K562 (cell line): ENCODE measurements around the gene C1orf174. TPM values are rescaled to one million over a fixed set of nuclear protein-coding genes. Genes with fewer than 3 reads are reported as not detected.
A peak's percentile ranks its signal among the peaks of the same experiment; 100 is the strongest.

Source experiments
- ATAC-seq: fragments of 200-7000 bp; cut with Tn5 transposase; 3 replicates; pipeline ENCODE4 v1.9.1; 2020; ENCODE audit warnings: moderate library complexity
- BruUV-seq: library from RNA; stranded (reverse); fragments of 400-500 nt; replicated peaks from 2 replicates; lab custom pipeline; 2021; lab: Mats Ljungman, UMichigan
- CTCF ChIA-PET: fragments of 300-600 bp; formaldehyde crosslinking; extraction: SDS; loops from one replicate; lab custom pipeline; 2021; ENCODE audit warnings: low intra/inter-chr PET ratio; lab: Yijun Ruan, JAX
- POLR2A ChIA-PET: fragments of 300-600, 350-650 bp; sonication (Branson Sonifier 250); formaldehyde crosslinking; extraction: SDS; loops from one replicate; lab custom pipeline; 2021; ENCODE audit warnings: antibody characterized with exemption, inconsistent platforms; lab: Yijun Ruan, JAX
- DNase-seq, 4 experiments: peaks; one replicate each; pipeline versions ENCODE4 v3.0.0 to v3.0.0-alpha.2; 2011 to 2018; ENCODE audit warnings: low spot score in 3 of 4, mixed read lengths in 3 of 4; ENCODE audit errors: extremely low read depth in 1 of 4
- FAIRE-seq: peaks from 2 replicates; lab custom pipeline; 2011; peaks lifted over from hg19 to GRCh38; lab: Jason Lieb, UNC
- H2AFZ ChIP-seq: 2 replicates; pipeline ENCODE4 v1.6.0; 2011; ENCODE audit warnings: low read depth, low read length, control low read depth, inconsistent platforms
- H3K27ac ChIP-seq: fragments of 200-600 bp; 3 replicates; pipeline ENCODE4 v1.8.0; 2011; ENCODE audit warnings: low read depth, mild to moderate bottlenecking, control low read depth, inconsistent platforms, low read length, moderate library complexity, mixed read lengths; ENCODE audit errors: extremely low read depth
- H3K27me3 ChIP-seq, 2 experiments: fragments of 300-600 bp in 1 of 2; 2 replicates in 1 of 2; 3 replicates in 1 of 2; pipeline versions ENCODE4 v1.6.0 to v1.8.0; 2011; ENCODE audit warnings: inconsistent platforms in 2 of 2, low read length in 2 of 2, mild to moderate bottlenecking in 1 of 2, mixed read lengths in 1 of 2, moderate library complexity in 1 of 2; ENCODE audit not compliant: control insufficient read depth in 2 of 2, insufficient read depth in 2 of 2
- H3K36me3 ChIP-seq: fragments of 300-600 bp; 3 replicates; pipeline ENCODE4 v1.8.0; 2011; ENCODE audit warnings: mild to moderate bottlenecking, low read length, inconsistent platforms; ENCODE audit not compliant: control insufficient read depth, insufficient read depth
- H3K4me1 ChIP-seq, 2 experiments: fragments of 200-600 bp in 1 of 2; replicated peaks in 1 of 2; 2 replicates in 1 of 2; 3 replicates in 1 of 2; pipeline versions ENCODE4 v1.5.1 to v1.8.0; 2011; ENCODE audit warnings: inconsistent platforms in 2 of 2, low read length in 2 of 2, mild to moderate bottlenecking in 1 of 2, mixed read lengths in 1 of 2, moderate library complexity in 1 of 2; ENCODE audit not compliant: control insufficient read depth in 2 of 2, insufficient read depth in 2 of 2
- H3K4me2 ChIP-seq: 2 replicates; pipeline ENCODE4 v1.6.1; 2011; ENCODE audit warnings: low read length, control low read depth, inconsistent platforms, mixed read lengths; ENCODE audit not compliant: insufficient read depth
- H3K4me3 ChIP-seq: fragments of 200-600 bp; sonication (generic), shearing (Covaris generic); 2 replicates; pipeline ENCODE4 v1.5.1; 2016; ENCODE audit warnings: control low read depth, inconsistent platforms
- H3K79me2 ChIP-seq: fragments of 200-600 bp; 3 replicates; pipeline ENCODE4 v1.8.0; 2011; ENCODE audit warnings: low read length, inconsistent platforms; ENCODE audit not compliant: control insufficient read depth, insufficient read depth
- H3K9ac ChIP-seq, 2 experiments: 2 replicates each; pipeline versions ENCODE4 v1.6.0 to v1.6.1; 2011; ENCODE audit warnings: low read depth in 2 of 2, low read length in 2 of 2, control low read depth in 1 of 2, inconsistent platforms in 1 of 2, mild to moderate bottlenecking in 1 of 2, mixed read lengths in 1 of 2; ENCODE audit not compliant: insufficient read depth in 1 of 2
- H3K9me1 ChIP-seq: one replicate; pipeline ENCODE4 v1.6.0; 2011; ENCODE audit warnings: inconsistent platforms, mild to moderate bottlenecking, low read length, moderate library complexity; ENCODE audit not compliant: control insufficient read depth, insufficient read depth
- H3K9me3 ChIP-seq: replicated peaks from 2 replicates; pipeline ENCODE4 v1.5.1; 2011; ENCODE audit warnings: low read depth, low read length, inconsistent platforms; ENCODE audit not compliant: control insufficient read depth, insufficient read depth
- H4K20me1 ChIP-seq: replicated peaks from 2 replicates; pipeline ENCODE4 v1.6.1; 2011; ENCODE audit warnings: low read length, inconsistent platforms, mixed read lengths; ENCODE audit not compliant: control insufficient read depth, insufficient read depth
- BACH1 ChIP-seq: fragments of 200-800 bp; sonication (Bioruptor generic); IDR thresholded peaks from 2 replicates; pipeline ENCODE4 v1.6.1; 2016; ENCODE audit warnings: missing genetic modification characterization, missing compliant biosample characterization
- BCOR ChIP-seq: fragments of 450-650 bp; IDR thresholded peaks from 2 replicates; pipeline ENCODE4 v1.6.1; 2016
- EP300 ChIP-seq: IDR thresholded peaks from 2 replicates; pipeline ENCODE4 v1.6.1; 2012; ENCODE audit warnings: low read length, improper control_type of control experiment
- FOS ChIP-seq: IDR thresholded peaks from 3 replicates; pipeline ENCODE4 v1.6.1; 2011; ENCODE audit not compliant: insufficient read length; ENCODE audit errors: extremely low read depth
- KLF6 ChIP-seq: fragments of 250-450 bp; sonication (Bioruptor Pico); IDR thresholded peaks from 2 replicates; pipeline ENCODE4 v1.4.0; 2020; ENCODE audit warnings: mild to moderate bottlenecking, moderate library complexity, borderline replicate concordance
- PCBP2 ChIP-seq: fragments of 200-400 bp; formaldehyde crosslinking; IDR thresholded peaks from 2 replicates; pipeline ENCODE4 v1.6.1; 2018; ENCODE audit warnings: low read length, low read depth, mild to moderate bottlenecking, moderate library complexity; ENCODE audit not compliant: poor library complexity, severe bottlenecking
- RFX7 ChIP-seq: fragments of 250-450 bp; sonication (Bioruptor Pico); IDR thresholded peaks from 2 replicates; pipeline ENCODE4 v1.5.1; 2021; ENCODE audit warnings: mild to moderate bottlenecking
- TARDBP ChIP-seq: fragments of 450-650 bp; IDR thresholded peaks from 2 replicates; pipeline ENCODE4 v1.6.1; 2016
- ZC3H4 ChIP-seq: sonication (generic); formaldehyde crosslinking; IDR thresholded peaks from 2 replicates; pipeline ENCODE4 v1.9.0; 2021; ENCODE audit warnings: missing genetic modification reagents, borderline replicate concordance
- ZNF184 ChIP-seq: sonication (generic); formaldehyde crosslinking; IDR thresholded peaks from 2 replicates; pipeline ENCODE4 v1.5.0; 2020; ENCODE audit warnings: missing genetic modification reagents
- ZNF551 ChIP-seq: fragments of 250-450 bp; sonication (Bioruptor Pico); IDR thresholded peaks from 2 replicates; pipeline ENCODE4 v1.5.0; 2021; ENCODE audit warnings: mild to moderate bottlenecking, moderate library complexity
- WGBS: fragments of 100-300 bp; shearing (Covaris generic); methylation state at CpG from one replicate; pipeline ENCODE4 v1.1.6; 2016; ENCODE audit warnings: low coverage, mixed read lengths; ENCODE audit not compliant: insufficient coverage; ENCODE audit errors: missing lambda C conversion rate; 5-methylcytosine and 5-hydroxymethylcytosine counted together
- in situ Hi-C: fragments of 300-500 bp; cut with MboI; formaldehyde crosslinking; loops from 4 replicates; pipeline ENCODE4 v1.15.0; 2018; ENCODE audit warnings: inconsistent platforms, mixed read lengths
- intact Hi-C: fragments of 100-400 bp; cut with micrococcal nuclease; formaldehyde crosslinking; loops from 2 replicates; pipeline ENCODE4 v1.14.2; 2022
- polyA plus RNA-seq, 8 experiments: library from polyadenylated mRNA; depleted of rRNA in 4 of 8; stranded (reverse) in 5 of 8; unstranded in 3 of 8; fragments of >200 nt; fragmentation: Nextera tagmentation in 2 of 8; fragmentation: Illumina TruSeq in 1 of 8; extraction: Ambion mirVana in 2 of 8; extraction: Trizol in 1 of 8; gene quantifications; 2 replicates each; pipeline versions ENCODE4 v1.2.1 to v1.2.3, GENCODE V29; 2011 to 2014; ENCODE audit warnings: inconsistent platforms in 1 of 8, missing spikeins in 1 of 8
- total RNA-seq, 7 experiments: library from RNA; depleted of rRNA in 6 of 7; stranded (reverse); fragments of >200 nt in 6 of 7; fragmentation: Illumina TruSeq in 2 of 7; extraction: Trizol in 2 of 7; gene quantifications; 2 replicates each; pipeline versions ENCODE4 v1.2.1 to v1.2.3, GENCODE V29; 2011 to 2021; ENCODE audit warnings: low replicate concordance in 1 of 7
- TF ChIP-seq, protein P1 (sequence below): fragments of 250-450 bp; sonication (Bioruptor Pico); IDR thresholded peaks from 2 replicates; pipeline ENCODE4 v1.9.0; 2021; ENCODE audit warnings: mild to moderate bottlenecking, inconsistent platforms

The C1orf174 gene
- total and polyA plus RNA-seq, 9 of the 15 experiments (the other 6 are each of a cell fraction or from before 2014, with no cell fraction given) = 38.5 to 64.9 (median 45.4) TPM

DNA sequence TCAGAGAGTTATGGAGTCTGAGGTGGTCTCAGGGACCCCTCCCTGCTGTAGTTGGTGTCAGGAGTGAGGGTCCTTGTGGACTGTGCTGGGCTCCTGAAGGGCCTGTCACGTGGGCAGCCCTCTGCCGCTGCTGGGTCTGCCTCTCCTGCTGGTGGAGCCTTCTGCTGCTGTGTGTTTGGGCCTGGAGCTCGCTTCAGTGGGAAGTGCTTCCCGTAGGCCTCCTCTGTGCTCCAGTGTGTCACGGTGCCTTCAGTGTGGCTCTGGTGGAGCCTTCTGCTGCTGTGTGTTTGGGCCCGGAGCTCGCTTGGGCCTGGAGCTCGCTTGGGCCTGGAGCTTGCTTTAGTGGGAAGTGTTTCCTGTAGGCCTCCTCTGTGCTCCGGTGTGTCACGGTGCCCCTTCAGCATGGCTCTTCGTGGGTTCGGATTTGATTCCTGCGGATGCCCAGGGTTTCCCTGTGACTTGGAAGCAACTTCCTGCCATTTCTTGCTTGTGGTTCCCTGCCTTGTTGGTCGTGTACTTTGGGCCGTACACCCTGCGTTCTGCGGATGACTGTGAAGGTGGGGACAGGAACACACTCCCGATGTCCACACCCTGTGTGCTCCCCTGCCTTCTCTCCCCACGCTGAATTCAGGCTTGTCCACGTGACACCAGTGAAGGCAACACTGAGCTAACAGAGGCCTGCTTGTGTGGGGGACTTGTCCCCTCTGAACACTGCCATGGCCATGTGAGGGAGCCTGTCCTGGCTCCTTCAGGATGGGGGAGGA is 19.5 kb downstream of the C1orf174 start:
- no TSS peak for BruUV-seq
- H3K4me2 ChIP-seq = no peak overlapping the region
- no peak overlapping the region for H3K4me3 ChIP-seq
- no peaks in the 10 kb centered on the region for H3K27me3 ChIP-seq
- H2AFZ ChIP-seq = no peak overlapping the region
- in situ Hi-C loops = no loop called here
- peaks cover 41% of the 10 kb centered on the region; the same call in 2 of the 3 replicates for H3K36me3 ChIP-seq
- CTCF ChIA-PET = no interaction called here
- 86% methylated on average over 20 of the region's 20 CpGs for WGBS
- FAIRE-seq (no peak), ATAC-seq (no peak), DNase-seq (no peak)
- peak overlapping the region in 1 of 2 experiments; percentile 80; a peak in 2 of 4 replicates for H3K9ac ChIP-seq
- no peak overlapping the region for H3K27ac ChIP-seq
- intact Hi-C loops = no loop called here
- no peaks in the 10 kb centered on the region for H3K9me1 ChIP-seq
- POLR2A ChIA-PET = interaction anchor here (0.5 to 1.4 kb wide), 3 partner anchors 17 to 160 kb away, joined by 3 to 8 read pairs (median 5); partner anchors contain the start of gene C1orf174
- no peaks in the 10 kb centered on the region for H3K79me2 ChIP-seq
- 0 out of 2 replicates have a peak, but pooled peaks cover 3% of the 10 kb centered on the region for H4K20me1 ChIP-seq
- peaks cover 0 to 18% of the 10 kb centered on the region in 2 experiments; a peak in 3 of 5 replicates for H3K4me1 ChIP-seq
- no peak for TF ChIP-seq ZNF184 (CRISPR knock-in tag)
- peaks cover 4% of the 10 kb centered on the region for H3K9me3 ChIP-seq

DNA sequence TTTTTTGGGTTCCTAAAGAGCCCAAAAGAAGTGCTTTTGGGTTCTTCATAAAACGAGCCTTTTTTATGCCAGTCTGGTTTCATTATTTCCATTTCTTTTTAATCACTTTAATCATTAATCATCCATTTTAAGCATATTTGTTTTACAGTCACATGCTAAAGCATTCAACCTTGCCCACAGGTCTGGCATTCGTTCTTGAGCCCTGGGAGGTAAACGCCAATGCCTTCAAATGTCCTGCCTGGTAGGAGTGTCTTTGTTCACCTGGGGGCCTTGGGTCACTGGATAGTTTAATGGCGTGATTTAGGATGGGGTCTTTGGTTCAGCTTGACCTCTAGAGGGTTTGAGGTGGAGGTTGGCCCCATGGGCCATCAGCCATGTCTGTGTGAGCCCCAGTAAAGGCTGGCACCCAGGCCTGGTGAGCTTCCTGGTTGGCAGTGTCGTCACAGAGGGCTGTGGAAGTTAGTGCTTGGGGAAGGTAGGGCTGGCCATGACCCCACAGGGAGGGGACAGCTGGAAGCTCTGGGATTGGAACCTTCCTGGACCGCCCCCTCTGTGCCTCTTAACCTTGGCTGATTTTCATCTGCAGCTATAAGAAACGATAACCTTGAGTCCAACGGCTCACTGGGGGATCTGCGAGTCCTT is 20.2 kb downstream of the C1orf174 start:
- ChIA-PET CTCF (no interaction called here), POLR2A (interaction anchor here (0.5 to 1.4 kb wide), 3 partner anchors 16 to 159 kb away, joined by 3 to 8 read pairs (median 5); partner anchors contain the start of gene C1orf174)
- Histone ChIP-seq H3K79me2 (no peaks in the 10 kb centered on the region), H3K4me2 (no peak overlapping the region), H3K36me3 (peaks cover 41% of the 10 kb centered on the region; the same call in 2 of the 3 replicates), H3K27ac (no peak overlapping the region), H3K9me3 (peaks cover 4% of the 10 kb centered on the region), H3K4me3 (no peak overlapping the region), H2AFZ (no peak overlapping the region), H3K9me1 (no peaks in the 10 kb centered on the region), H3K27me3 (no peaks in the 10 kb centered on the region), H3K9ac (no peak overlapping the region), H4K20me1 (no peaks in the 10 kb centered on the region), H3K4me1 (peaks cover 0 to 18% of the 10 kb centered on the region in 2 experiments; a peak in 3 of 5 replicates)
- WGBS = 75% methylated on average over 9 of the region's 9 CpGs
- ATAC-seq (no peak), DNase-seq (no peak), FAIRE-seq (no peak)
- intact Hi-C loops = no loop called here
- no TSS peak for BruUV-seq
- in situ Hi-C loops = no loop called here
- TF ChIP-seq RFX7 (CRISPR knock-in tag) = no peak
- no peak for TF ChIP-seq BACH1 (tag)
- TF ChIP-seq, protein P1, sequence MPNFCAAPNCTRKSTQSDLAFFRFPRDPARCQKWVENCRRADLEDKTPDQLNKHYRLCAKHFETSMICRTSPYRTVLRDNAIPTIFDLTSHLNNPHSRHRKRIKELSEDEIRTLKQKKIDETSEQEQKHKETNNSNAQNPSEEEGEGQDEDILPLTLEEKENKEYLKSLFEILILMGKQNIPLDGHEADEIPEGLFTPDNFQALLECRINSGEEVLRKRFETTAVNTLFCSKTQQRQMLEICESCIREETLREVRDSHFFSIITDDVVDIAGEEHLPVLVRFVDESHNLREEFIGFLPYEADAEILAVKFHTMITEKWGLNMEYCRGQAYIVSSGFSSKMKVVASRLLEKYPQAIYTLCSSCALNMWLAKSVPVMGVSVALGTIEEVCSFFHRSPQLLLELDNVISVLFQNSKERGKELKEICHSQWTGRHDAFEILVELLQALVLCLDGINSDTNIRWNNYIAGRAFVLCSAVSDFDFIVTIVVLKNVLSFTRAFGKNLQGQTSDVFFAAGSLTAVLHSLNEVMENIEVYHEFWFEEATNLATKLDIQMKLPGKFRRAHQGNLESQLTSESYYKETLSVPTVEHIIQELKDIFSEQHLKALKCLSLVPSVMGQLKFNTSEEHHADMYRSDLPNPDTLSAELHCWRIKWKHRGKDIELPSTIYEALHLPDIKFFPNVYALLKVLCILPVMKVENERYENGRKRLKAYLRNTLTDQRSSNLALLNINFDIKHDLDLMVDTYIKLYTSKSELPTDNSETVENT = no peak
- no peak for TF ChIP-seq ZC3H4
- TF ChIP-seq EP300 = no peak
- no peak for TF ChIP-seq FOS
- TF ChIP-seq BCOR = no peak
- TF ChIP-seq ZNF551 (CRISPR knock-in tag) = no peak
- no peak for TF ChIP-seq PCBP2
- TF ChIP-seq TARDBP = no peak
- TF ChIP-seq KLF6 (CRISPR knock-in tag) = no peak
